Inflammatory macrophage (primary cell): Measurements from ENCODE around the gene DNAJC6.

Experiments used
- DNase-seq, 2 donors: peaks; one replicate each; pipeline ENCODE4 v3.0.0-alpha.2; 2020 to 2022

Gene DNAJC6

DNA sequence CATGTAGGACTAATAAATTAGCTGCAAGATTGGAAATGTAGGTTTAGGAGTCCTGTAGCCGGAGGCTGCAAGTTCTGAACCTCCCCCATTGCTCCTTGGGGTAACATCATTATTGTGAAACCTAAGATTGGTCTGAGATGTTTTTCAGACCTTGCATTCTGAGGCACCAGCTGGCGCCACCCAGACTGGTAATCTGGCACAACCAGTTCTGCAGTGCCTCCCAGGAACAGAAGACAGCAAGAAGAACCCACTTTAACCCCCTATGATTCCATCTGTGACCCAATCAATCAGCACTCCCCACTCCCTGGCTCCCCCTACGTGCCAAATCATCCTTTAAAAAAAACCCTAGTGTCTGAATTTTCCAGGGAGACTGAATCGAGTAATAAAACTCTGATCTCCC, 11.6 kb upstream of the DNAJC6 start:
- no peak for DNase-seq

DNA sequence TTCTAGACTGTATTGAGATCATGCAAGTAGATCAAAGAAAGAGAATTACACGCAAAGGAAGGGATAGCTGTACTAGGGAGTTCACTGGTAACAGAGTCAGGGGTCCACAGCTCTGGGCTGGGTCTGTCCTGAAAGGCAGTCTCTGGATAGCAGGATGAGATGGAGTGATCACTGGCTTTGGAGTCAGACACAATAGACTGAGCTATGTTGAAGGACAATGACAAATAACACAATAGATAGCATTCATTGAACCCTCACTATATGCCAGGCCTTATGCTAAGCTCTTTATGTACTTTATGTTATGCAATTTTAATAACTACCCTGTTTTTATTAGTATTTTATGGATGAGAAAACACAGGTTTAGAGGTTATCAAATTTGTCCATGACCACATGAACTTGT, 10.0 kb upstream of the DNAJC6 start:
- DNase-seq, result no peak

DNA sequence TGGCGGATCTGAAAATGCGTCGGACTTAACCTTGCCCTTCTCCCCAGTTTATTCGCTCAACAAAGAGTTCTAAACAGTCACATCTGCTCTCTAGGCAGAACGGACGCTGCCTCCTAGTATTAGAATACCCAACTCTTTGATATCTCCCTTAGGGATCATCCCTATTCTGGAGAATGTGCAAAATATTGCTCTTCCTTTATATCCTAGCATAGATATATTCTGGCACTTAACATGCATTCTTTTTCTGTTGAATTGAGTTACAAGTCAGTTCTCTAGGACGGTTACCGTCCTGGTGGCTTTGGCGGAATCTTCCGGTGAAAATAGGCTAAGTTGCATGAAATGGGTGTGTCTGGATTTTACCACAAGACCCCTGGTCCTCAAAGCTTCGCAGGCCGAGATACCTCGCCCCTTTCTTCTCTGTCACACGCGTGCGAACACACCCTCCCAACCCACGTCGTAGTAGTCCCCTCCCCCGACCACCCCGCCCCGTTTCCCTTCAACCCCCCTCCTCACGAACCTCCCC, 501 bp upstream of the DNAJC6 start:
- DNase-seq, result no peak

DNA sequence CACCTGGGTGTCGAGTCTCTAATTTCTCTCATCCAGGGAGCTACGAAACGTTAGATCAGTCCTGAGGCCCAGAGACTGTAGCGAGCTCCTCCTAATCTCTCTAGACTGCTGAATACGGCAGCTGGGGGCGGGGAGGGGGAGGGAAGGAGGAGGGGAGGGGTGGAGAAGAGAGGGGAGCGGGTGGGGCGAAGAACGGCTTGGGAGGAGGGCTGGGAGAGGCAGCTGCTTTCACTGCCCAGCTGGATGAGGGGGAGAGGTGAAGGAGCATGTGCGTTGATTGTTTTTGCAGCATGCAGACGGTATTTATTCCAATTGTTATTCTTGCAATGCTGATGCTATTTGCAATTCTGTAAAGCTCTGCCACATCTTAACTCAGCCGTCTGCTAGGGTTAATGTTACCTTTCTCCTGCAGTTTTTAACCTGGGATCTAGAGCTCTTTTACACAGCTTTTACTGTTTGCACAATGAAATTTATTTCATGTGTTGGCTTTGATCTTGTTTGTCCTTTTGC, 790 bp downstream of the DNAJC6 start:
- DNase-seq, result no peak

DNA sequence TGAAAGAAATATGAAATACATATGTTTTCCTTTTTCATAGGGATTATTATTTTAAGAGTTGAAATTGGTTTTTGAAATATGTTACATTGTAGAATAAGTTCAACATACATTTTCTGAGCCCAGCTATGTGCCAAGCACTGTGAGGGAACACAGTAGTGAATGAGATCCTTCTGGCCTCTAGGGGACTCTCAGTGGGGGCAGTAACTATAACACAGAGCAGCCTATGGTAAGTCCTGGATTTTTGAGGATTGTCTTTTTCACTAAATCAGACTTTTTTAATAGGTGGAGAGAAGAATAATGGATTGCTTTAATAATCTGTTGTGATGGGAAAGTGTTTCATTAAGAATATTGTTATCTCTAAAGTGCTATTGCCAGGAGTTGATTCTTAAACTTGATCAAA, 2.4 kb downstream of the DNAJC6 start:
- DNase-seq, result no peak

DNA sequence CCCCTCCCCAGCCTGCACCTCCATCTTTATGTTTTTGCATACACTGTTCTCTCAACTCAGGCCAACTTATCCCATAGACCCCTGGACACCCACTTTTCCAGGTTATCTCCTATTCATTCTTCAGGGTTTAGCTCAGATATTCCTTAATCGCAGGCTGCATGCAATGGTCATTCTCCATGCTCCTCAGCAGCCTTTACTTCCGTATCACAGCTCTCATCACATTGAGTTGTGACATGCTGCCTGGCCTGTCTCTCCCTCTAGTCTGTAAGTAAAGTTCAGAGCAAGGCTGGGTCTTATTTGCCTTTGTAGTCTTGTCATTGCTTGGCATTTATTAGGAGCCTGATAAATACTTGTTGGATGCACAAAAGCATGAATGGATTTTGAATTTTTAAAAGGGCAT, 6.9 kb downstream of the DNAJC6 start:
- no peak for DNase-seq

DNA sequence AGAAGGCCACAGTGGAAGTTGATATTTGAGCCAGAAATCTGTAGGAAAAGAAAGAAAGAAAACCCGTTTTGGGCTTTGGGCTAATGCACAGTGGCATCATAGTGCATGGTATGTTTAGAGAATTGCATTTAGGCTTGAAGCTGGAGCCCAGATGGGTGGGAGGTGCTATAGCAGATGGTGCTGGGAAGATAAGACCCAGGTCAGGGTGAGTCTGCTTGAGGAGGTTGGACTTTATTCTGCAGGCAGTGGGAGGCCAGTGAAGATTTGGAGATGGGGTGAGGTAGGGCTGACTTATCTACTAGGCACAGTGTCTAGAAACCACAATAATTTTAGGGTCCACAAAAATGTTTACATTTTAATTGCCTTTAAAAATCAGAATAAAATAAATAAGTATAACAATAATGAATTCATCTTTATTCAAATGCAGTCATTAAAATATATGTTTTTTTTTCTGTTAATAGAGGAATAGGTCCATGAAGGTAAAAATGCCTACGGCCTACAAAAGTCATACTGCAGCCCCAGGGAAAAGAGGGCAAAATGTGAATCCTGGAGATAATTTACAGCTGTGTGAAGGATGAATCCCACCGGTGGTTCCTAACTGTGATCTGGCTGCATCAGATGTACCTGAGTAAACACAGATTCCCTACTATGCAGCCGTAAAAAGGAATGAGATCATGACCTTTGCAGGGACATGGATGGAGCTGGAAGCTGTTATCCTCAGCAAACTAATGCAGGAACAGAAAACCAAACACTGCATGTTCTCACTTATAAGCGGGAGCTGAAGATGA, 8.7 kb downstream of the DNAJC6 start:
- no peak for DNase-seq

DNA sequence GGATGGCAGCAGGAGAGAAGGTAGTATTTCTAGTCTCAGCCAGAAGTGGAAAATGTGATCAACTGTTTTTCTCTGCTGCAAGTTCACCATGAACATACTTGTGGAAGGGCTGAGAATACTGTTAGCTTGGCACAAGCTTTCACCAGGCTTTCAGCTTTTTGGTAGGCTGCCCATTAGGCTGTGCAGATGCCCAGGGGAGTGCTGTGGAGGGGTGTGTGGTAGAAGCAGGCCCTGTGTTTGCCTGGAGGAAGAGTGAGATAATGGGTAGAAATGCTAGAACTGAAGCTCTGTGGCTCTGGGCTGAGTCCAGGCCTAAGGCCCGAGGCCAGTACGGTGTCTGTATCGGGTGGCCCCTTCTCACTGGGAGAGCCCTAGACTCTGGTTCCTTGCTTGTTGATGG, 9.8 kb downstream of the DNAJC6 start:
- no peak for DNase-seq

DNA sequence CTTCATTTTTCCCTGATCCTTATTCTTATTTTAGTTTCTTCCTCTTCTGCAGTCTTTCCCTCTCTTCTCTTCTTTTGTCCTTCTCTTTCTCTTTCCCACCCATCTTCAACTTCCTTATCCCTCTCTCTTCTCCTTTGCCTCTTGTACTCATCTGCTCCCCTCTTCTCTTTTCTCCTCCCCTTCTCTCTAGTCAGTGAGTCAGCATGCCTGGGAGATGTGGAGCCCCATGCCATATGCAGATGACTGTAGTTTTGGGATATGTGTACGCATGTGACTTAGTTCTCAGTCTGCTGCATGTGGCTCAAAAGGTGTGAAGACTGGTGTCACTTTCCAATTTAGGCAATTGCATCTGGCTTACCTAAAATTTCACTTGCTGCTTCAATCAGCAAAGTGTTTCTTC, 10.4 kb downstream of the DNAJC6 start:
- no peak for DNase-seq

DNA sequence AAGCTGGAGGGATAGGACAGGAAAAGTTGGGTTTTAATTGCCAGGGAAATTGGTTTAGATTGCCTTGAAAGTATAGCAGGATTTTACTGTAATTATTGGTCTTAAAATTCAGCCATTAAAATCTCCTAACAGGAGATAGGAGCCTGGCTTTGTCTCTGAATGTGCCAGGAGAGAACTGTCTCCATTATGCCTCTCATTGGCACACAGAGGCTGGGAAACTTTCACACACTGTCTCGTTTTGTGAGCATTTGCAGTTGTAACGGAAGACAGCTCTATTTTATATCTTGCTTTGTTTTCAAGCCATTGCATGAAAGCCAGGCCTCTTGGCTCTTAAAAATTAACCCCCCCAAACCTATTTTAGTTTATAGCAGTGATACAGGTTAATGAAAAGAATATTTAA, 12.5 kb downstream of the DNAJC6 start:
- DNase-seq, result no peak

DNA sequence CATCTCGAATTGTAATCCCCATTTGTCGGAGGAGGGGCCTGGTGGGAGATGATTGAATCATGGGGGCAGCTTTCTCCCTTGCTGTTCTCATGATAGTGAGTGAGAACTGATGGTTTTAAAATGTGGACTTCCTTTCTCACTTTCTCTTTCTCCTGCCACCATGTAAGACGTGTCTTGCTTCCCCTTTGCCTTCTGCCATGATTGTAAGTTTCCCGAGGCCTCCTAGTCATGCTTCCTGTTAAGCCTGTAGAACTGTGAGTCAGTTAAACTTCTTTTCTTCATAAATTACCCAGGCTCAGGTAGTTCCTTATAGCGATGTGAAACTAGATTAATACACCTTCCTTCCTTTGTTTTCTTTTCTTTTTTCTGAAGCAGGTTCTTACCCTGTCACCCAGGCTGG, 13.9 kb downstream of the DNAJC6 start:
- no peak for DNase-seq

DNA sequence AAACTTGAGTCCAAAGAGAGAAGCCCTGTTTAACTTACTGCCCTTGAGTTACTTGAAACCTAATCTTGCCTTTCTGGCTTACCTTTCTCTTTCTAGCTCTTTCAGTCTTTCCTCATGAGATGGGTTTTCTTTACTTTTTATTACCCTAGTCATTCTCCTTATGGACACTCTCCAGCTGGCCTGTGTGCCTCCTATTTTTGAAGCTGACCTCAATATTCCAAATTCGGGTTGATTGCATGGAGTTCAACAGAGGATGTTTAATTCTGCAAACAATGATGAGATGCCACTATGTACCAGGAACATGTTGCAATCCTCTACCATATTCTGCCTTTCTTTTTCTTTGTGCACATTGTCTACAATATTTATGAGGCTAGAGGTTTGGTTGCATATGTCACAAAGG, 20.7 kb downstream of the DNAJC6 start:
- no peak for DNase-seq

DNA sequence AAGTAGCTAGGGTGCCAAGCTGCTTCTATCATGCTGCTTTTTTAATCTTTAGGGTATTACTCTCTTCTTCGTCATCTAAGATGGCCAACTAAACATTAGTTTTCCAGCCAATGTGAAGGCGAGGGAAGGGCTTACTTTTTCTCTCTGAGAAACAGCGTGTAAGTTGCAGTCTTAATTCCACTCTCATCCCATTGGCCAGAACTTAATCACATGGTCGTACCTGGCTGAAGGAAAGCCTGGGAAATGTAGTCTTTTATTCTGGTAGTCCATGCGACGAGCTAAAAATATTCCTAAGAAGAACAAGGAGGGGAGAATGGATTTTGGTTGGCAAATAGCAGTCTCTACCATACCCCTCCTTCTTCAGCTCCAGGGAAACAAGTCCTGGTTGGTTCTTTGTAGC, 21.5 kb downstream of the DNAJC6 start:
- no peak for DNase-seq

DNA sequence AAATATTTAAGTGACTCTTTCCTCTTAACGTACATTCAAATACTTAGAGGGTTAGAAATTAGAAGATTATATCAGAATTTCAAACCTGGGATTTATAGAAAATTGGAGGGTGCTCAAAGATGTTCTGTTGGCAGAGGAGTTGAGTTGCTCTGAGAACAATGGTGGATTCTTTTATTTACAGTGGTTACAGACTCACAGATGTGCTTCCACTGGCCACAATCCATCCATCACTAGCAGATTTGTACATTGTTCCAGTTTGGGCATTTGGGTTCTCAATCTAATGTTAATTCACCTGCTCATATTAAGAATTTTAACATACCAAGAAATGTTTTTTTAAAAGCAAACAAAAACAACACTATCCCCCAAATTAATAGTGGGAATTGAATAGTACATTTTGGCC, 23.5 kb downstream of the DNAJC6 start:
- no peak for DNase-seq

DNA sequence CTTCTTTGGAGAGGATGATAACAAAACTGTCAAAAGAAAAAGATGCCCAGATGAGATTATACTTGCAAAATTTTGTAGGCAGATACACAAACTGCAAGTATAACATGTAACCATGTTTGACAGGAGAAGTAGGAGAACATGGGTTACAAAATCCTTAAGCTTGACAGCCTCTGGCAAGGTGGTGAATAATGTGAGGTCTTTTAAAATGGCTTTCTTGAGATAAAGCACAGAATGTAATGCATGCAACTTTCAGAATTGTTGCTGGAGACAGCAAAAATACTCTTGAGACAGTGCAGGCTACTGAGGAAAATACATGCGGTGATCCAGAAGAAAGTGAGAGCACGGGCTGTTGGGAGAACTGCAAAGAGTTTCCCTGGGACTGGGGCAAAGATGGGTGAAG, 24.7 kb downstream of the DNAJC6 start:
- no peak for DNase-seq

DNA sequence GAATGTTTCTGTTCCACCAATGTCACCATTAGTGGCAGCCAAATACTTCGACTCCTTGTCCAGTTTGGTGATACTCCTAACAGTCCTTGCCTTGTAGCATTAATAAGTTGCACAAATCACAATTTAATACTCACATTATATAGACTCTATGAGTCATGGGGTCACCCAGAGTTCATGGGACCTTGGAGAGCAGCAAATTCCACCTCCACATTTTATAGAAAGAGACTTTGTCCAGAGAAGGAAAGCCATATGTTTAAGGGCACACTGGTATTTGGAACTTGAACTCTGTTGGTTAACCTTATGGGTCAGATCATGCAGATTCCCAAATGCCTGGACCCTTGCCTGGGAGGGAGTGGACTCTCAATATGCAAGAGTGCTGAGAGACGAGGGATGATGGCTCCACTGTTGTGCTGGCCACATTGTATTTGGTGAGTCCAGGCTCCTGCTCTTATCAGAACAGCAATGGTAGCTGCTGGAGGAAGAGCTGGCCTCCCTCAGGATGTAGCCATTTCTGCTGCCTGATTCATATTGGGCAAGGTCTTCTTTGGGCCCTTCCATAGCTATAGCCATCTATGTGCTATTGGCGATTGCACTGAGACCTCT, 30.6 kb downstream of the DNAJC6 start:
- DNase-seq, result no peak

DNA sequence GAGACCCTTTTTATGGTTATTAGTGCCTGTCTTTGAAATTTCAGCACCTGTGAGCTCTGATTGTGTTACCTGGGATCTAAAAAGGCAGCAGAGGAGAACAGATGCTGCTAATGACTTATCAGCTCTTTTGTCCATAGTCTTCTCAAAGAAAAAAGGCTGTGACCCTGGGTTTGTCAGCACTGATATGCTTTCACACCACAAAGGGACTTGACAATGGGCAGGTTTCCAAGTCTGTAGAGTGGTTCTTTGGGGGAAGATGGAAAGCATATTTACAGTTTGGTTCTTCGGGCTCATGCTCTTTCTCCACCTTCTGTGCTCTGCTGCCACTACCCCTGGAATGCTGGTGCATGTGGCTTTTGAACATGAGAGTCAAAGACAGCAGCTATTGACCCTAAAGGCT, 32.0 kb downstream of the DNAJC6 start:
- DNase-seq, result no peak

DNA sequence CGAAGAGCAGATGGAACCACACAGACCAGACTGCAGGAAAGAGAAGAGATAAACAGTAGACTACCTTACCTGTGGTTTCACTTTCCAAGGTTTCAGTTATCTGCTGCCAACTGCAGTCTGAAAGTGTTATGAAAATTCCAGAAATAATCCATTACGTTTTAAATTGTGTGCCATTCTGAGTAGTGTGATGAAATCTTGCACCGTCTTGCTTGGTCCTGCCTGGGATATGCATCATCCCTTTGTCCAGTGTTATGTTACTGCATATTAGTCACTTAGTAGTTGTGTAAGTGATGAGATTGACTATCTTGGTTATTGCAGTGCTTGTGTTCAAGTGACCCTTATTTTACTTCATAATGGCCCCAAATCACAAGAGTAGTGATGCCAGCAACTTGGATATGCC, 33.9 kb downstream of the DNAJC6 start:
- peak; percentile 7 to 14 for DNase-seq

DNA sequence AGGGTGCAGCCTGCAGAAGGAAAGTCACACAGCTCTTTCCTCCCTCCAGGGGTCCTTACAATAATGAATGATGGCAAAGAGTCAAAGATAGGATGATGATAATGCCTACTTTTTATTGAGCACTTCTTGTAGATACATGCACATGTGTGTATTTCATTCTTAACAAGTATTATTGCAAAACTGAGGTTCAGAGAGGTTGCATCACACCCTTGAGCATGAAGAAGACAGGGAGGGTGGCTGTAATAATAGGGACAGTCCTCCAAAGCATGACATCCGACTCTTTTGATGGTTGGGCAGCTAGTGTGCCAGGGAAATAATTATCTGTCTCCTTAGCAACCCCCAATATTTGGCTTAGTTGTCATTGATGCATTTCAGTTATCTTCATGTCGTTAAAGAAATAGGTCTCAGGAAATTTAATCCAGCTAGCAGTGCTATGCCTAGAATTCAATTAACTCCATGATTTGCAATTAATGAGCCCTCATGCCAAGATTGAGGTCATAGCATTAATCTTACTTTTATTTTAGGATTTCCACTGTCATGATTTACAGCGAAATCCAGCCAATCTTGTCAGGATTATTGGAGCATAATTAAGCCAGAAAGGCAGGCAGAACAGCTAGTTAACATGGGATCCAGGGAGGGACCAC, 35.0 kb downstream of the DNAJC6 start:
- peak; percentile 11 to 13 for DNase-seq

DNA sequence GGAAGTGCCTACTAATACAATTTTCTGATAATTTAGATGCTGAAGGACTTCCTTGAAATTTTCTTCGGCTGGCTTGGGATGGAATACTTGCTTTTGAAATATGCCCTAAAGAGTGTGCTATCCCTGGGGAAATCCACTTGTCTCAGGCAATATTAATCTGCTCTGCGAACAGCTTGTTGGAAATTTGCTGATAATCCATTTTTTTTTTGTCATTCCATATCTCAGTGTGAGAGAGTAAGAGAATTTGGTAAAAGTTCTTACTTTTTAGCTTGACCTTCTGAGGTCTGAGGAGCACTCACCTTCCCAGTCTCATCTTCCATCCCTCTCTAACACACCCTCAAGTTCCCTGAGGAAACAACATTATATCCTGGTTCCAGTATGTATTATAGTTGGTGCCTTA, 36.8 kb downstream of the DNAJC6 start:
- DNase-seq, result no peak

DNA sequence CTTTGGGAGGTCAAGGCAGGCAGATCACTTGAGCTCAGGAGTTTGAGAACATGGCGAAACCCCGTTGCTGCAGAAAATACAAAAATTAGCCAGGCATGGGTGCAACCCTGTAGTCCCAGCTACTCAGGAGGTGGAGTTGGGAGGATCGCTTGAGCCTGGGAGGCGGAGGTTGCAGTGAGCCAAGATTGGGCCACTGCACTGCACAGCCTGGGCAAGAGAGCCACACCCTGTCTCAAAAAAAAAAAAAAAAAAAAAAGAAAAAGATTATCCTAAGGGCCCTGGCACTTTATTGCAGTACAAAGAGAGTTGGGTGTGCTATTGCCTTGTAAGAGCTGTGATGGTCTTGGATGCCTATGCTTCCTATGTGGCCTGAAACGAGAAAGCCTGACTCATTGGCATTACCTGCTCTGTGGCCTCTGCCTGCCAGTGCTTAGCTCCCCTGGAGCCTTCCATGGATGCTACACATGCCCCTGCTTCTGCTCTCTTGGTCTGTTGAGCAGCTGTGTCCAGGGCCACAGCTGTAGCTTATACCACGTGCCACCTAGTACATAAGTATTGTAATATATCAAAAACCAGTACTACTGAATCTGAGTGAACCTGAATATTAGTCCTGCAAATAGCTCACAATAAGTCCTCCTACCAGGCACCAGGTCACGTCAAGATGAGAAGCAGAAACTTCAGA, 45.8 kb downstream of the DNAJC6 start:
- no peak for DNase-seq

DNA sequence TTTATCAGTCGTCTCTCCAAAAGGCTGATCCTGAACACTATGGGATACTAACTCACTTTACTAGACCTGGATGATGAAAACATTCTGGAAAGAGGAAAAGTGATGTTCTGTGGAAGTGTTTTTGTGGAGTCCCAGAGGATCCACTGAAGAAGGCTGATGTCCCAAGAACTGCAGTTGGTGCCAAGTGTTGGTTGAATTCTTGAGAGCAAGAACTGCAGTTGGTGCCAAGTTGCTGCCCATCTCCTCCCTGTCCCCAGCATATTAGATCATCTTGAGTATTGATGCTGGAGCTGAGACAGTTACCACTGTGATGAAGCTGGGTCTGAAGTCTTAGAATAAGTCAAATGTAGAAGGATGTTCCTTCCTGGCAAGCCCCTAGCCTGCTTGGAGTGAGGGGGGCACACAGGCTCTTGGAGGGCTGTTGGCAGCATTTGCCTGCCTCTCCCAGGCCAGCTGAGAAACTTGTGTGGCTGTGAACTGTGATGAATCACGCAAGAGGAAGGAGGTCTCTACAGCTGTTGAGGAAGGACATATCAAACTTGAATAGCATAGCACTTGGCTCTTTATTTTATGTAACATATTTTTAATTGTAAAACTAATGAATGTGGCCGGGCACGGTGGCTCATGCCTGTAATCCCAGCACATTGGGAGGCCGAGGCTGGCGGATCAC, 48.1 kb downstream of the DNAJC6 start:
- DNase-seq, result no peak

DNA sequence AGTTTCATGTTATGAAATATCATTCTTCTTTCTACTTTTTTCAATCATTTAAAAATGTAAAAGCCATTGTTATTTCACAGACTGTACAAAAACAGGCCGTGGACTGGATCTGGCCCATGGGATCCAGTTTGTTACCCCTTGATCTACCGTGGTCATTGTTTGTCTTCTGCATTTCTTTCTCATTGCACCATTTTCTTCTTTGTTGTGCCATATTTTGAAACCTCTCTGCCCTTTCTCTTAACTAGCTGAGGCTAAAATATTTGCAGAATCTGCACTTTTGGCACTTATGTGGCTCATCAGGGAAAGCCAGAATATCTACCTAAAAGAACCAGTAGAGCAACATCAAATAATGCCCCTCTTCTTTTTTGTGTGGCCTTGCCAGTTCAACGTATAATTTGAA, 50.5 kb downstream of the DNAJC6 start:
- no peak for DNase-seq
